B cell (primary cell): ENCODE measurements around the gene AGTRAP. TPM values are rescaled to one million over a fixed set of nuclear protein-coding genes. Genes with fewer than 3 reads are reported as not detected.

Experiments used
- ATAC-seq: fragments of 200-7000 bp; cut with Tn5 transposase; one replicate; pipeline ENCODE4 v1.10.0; 2021; ENCODE audit warnings: low read depth, mild to moderate bottlenecking, moderate number of reproducible peaks, moderate library complexity
- CTCF ChIA-PET: fragments of 350-600 bp; sonication (Branson Sonifier 250); formaldehyde crosslinking; loops from one replicate; lab custom pipeline; 2021; ENCODE audit warnings: antibody characterized with exemption, inconsistent platforms; lab: Charles Lee
- POLR2A ChIA-PET: fragments of 350-600 bp; sonication (Branson Sonifier 250); formaldehyde crosslinking; loops from one replicate; lab custom pipeline; 2021; ENCODE audit warnings: antibody characterized with exemption; lab: Charles Lee
- DNase-seq: peaks from one replicate; pipeline ENCODE4 v3.0.0; 2013
- H2AFZ ChIP-seq: 2 replicates; pipeline ENCODE4 v1.6.1; 2012; ENCODE audit warnings: mild to moderate bottlenecking, low read depth, low read length; ENCODE audit not compliant: insufficient read depth, poor library complexity, severe bottlenecking
- H3K27ac ChIP-seq, 2 donors: 1 replicate in 1 of 2; 2 replicates in 1 of 2; pipeline ENCODE4 v1.5.1; 2012 to 2013; ENCODE audit warnings: low read length in 2 of 2, mild to moderate bottlenecking in 2 of 2, moderate library complexity in 1 of 2
- H3K27me3 ChIP-seq, 4 experiments: fragments of 200-600 bp in 1 of 4; sonication (generic) in 1 of 4; replicated peaks in 1 of 4; 1 replicate in 2 of 4; 2 replicates in 2 of 4; pipeline versions ENCODE4 v1.6.1 to v1.7.0; 2013 to 2016; ENCODE audit warnings: low read length in 3 of 4, mild to moderate bottlenecking in 2 of 4, mixed read lengths in 1 of 4, moderate library complexity in 1 of 4; ENCODE audit not compliant: insufficient read depth in 4 of 4, control insufficient read depth in 3 of 4; ENCODE audit errors: control extremely low read depth in 1 of 4
- H3K36me3 ChIP-seq, 2 experiments: replicated peaks in 1 of 2; 1 replicate in 1 of 2; 2 replicates in 1 of 2; pipeline versions ENCODE4 v1.6.1 to v1.7.1; 2013; ENCODE audit warnings: low read length in 1 of 2; ENCODE audit not compliant: insufficient read depth in 2 of 2, control insufficient read depth in 1 of 2; ENCODE audit errors: control extremely low read depth in 1 of 2, extremely low read depth in 1 of 2
- H3K4me1 ChIP-seq, 2 donors: fragments of 200-600 bp in 1 of 2; sonication (generic) in 1 of 2; 1 replicate in 1 of 2; 2 replicates in 1 of 2; pipeline versions ENCODE4 v1.5.1 to v1.6.1; 2013 to 2017; ENCODE audit warnings: low read length in 2 of 2; ENCODE audit not compliant: control insufficient read depth in 2 of 2, insufficient read depth in 2 of 2
- H3K4me2 ChIP-seq: replicated peaks from 2 replicates; pipeline ENCODE3; 2012; ENCODE audit warnings: mild to moderate bottlenecking, low read depth, low read length; ENCODE audit not compliant: poor library complexity, severe bottlenecking
- H3K4me3 ChIP-seq, 5 experiments: fragments of 200-600 bp in 1 of 5; sonication (generic) in 1 of 5; 1 replicate in 3 of 5; 2 replicates in 2 of 5; pipeline versions ENCODE4 v1.5.1 to v1.7.0; 2011 to 2016; ENCODE audit warnings: low read length in 4 of 5, mild to moderate bottlenecking in 4 of 5, low read depth in 2 of 5, control low read depth in 1 of 5, moderate library complexity in 1 of 5; ENCODE audit not compliant: insufficient read depth in 1 of 5; ENCODE audit errors: control extremely low read depth in 1 of 5, extremely low read depth in 1 of 5
- H3K79me2 ChIP-seq: fragments of 200-600 bp; sonication (generic); one replicate; pipeline ENCODE4 v1.6.0; 2016; ENCODE audit warnings: low read length; ENCODE audit not compliant: control insufficient read depth, insufficient read depth
- H3K9ac ChIP-seq: fragments of 200-600 bp; sonication (generic); 2 replicates; pipeline ENCODE4 v1.6.1; 2017; ENCODE audit warnings: mild to moderate bottlenecking, low read length, moderate library complexity
- H3K9me3 ChIP-seq, 3 donors: one replicate each; pipeline versions ENCODE4 v1.6.1 to v1.7.1; 2013; ENCODE audit warnings: low read length in 2 of 3; ENCODE audit not compliant: control insufficient read depth in 2 of 3, insufficient read depth in 1 of 3; ENCODE audit errors: control extremely low read depth in 1 of 3
- H4K20me1 ChIP-seq: 2 replicates; pipeline ENCODE4 v1.6.0; 2012; ENCODE audit warnings: mild to moderate bottlenecking, low read length; ENCODE audit not compliant: insufficient read depth, control insufficient read depth, poor library complexity, severe bottlenecking
- H3K27ac Mint-ChIP-seq: one replicate; pipeline ENCODE4 v1.8.0; 2021; ENCODE audit warnings: mixed read lengths
- H3K27me3 Mint-ChIP-seq: one replicate; pipeline ENCODE4 v1.8.0; 2021; ENCODE audit warnings: mixed read lengths
- H3K4me1 Mint-ChIP-seq: one replicate; pipeline ENCODE4 v1.8.0; 2021; ENCODE audit warnings: mixed read lengths
- H3K4me3 Mint-ChIP-seq: one replicate; pipeline ENCODE4 v1.8.0; 2021; ENCODE audit warnings: mixed read lengths
- H3K9me3 Mint-ChIP-seq: one replicate; pipeline ENCODE4 v1.8.0; 2022; ENCODE audit warnings: mixed read lengths; ENCODE audit not compliant: insufficient read depth
- EZH2 ChIP-seq: IDR thresholded peaks from 2 replicates; pipeline ENCODE4 v1.6.1; 2012; ENCODE audit warnings: borderline replicate concordance, low read depth, mild to moderate bottlenecking, moderate library complexity, low read length; ENCODE audit not compliant: insufficient read depth, poor library complexity, severe bottlenecking
- WGBS: methylation state at CpG from one replicate; pipeline ENCODE4 v1.1.5; 2013; ENCODE audit warnings: missing lambda C conversion rate; ENCODE audit not compliant: insufficient coverage; 5-methylcytosine and 5-hydroxymethylcytosine counted together
- intact Hi-C: fragments of 100-400 bp; cut with micrococcal nuclease; formaldehyde crosslinking; loops from one replicate; pipeline ENCODE4 v1.10.0; 2022
- polyA plus RNA-seq: library from polyadenylated mRNA; depleted of rRNA; stranded (reverse); fragments of >200 nt; gene quantifications from 2 replicates; pipeline ENCODE4 v1.2.3, GENCODE V29; 2012
- total RNA-seq, 2 donors: library from RNA; stranded (reverse); fragments of 120-200 nt in 1 of 2; gene quantifications; 1 replicate in 1 of 2; 2 replicates in 1 of 2; pipeline versions ENCODE4 v1.2.3 to v1.2.4, GENCODE V29; 2013 to 2022
- TF ChIP-seq, protein P1 (sequence below): fragments of 200-600 bp; IDR thresholded peaks from one replicate; pipeline ENCODE4 v1.8.0; 2022; ENCODE audit warnings: antibody characterized with exemption, mild to moderate bottlenecking

The AGTRAP gene
- total and polyA plus RNA-seq, 2 donors (not counting 1 experiment from before 2014, with no cell fraction given), result 18.3 to 44.9 TPM

DNA sequence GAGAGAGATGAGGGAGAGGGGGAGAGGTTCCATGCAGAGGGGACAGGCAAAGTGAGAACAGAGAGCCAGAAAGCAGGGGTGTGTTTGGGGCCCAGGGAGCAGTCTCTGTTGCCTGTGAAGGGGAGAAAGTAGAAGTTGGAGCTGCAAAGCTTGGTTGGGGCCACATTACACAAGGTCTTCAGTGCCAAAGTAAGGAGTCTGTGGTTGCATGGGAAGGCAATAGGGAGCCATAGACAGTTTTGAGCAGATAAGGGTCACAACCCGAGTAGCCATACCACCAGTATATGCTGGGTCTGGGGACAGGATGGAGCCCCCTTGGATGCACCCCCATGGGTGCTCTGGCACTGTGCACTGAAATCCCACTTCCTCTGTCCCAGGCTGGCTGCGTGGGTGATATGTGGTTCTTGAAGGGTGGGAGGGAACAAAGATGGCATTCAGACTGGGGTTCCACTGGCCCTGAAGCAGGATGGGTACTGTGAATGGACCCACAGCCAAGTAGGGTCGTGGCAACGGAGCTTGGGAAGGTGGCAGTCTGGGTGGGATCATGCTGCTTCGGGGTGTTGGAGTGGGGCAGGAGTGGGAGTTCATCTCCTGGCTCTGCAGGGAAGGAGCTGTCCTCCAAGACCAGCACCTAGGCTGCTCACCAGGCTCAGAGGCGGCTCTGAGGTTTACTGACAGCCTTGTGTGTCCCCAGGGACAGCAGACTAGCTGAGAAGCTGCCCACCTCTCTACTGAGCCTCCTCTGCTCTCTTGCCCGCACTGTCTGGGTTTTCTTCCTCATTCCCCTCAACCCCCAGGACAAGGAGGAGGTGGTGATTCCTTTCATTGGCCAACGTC, 32.4 kb upstream of the AGTRAP start:
- POLR2A ChIA-PET, result no interaction called here
- no peak overlapping the region for H3K4me3 Mint-ChIP-seq
- H3K79me2 ChIP-seq, result no peaks in the 10 kb centered on the region

DNA sequence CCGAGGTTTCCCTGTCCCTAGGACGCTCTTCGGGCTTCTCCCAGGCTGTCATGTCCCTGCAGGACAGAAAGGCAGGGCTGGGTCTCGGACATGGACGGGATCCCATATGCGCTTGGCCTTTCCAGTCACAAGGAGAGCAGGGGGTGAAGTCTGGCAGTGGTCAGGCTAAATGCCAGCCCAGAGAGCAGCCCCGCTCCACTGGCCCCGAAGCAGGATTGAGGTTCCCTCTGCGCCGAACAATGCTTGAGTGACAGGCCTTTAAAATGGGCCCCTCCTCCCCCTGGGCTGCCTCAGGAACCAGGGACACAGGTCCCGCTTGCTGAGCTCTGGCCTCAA, 31.8 kb upstream of the AGTRAP start:
- no peak overlapping the region for H3K9ac ChIP-seq
- no peak overlapping the region for H3K4me3 ChIP-seq
- H2AFZ ChIP-seq, result no peak overlapping the region
- POLR2A ChIA-PET, result no interaction called here
- H3K27me3 Mint-ChIP-seq, result peaks cover 14% of the 10 kb centered on the region
- H3K79me2 ChIP-seq, result no peaks in the 10 kb centered on the region
- H3K27ac Mint-ChIP-seq, result no peak overlapping the region
- no peaks in the 10 kb centered on the region for H4K20me1 ChIP-seq
- H3K9me3 ChIP-seq, result no peaks in the 10 kb centered on the region
- H3K9me3 Mint-ChIP-seq, result no peaks in the 10 kb centered on the region
- intact Hi-C loops, result no loop called here
- no peak for DNase-seq
- H3K36me3 ChIP-seq, result no peaks in the 10 kb centered on the region
- H3K4me1 ChIP-seq, result no peaks in the 10 kb centered on the region
- no peak for TF ChIP-seq EZH2
- TF ChIP-seq, protein P1, sequence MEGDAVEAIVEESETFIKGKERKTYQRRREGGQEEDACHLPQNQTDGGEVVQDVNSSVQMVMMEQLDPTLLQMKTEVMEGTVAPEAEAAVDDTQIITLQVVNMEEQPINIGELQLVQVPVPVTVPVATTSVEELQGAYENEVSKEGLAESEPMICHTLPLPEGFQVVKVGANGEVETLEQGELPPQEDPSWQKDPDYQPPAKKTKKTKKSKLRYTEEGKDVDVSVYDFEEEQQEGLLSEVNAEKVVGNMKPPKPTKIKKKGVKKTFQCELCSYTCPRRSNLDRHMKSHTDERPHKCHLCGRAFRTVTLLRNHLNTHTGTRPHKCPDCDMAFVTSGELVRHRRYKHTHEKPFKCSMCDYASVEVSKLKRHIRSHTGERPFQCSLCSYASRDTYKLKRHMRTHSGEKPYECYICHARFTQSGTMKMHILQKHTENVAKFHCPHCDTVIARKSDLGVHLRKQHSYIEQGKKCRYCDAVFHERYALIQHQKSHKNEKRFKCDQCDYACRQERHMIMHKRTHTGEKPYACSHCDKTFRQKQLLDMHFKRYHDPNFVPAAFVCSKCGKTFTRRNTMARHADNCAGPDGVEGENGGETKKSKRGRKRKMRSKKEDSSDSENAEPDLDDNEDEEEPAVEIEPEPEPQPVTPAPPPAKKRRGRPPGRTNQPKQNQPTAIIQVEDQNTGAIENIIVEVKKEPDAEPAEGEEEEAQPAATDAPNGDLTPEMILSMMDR, result no peak
- H3K4me1 Mint-ChIP-seq, result no peaks in the 10 kb centered on the region
- H3K4me3 Mint-ChIP-seq, result no peak overlapping the region
- CTCF ChIA-PET, result interaction anchor here (1.3 kb wide), 1 partner anchor 58 kb away, joined by 3 read pairs; no protein-coding TSS in a partner anchor
- no peak overlapping the region for H3K4me2 ChIP-seq
- WGBS, result 81% methylated on average over 11 of the region's 11 CpGs
- ATAC-seq, result no peak
- H3K27me3 ChIP-seq, result peaks cover 0 to 16% (median 2%) of the 10 kb centered on the region in 4 experiments
- H3K27ac ChIP-seq, result no peak overlapping the region

More for the DNA sequence above, 32.4 kb upstream of the AGTRAP start:
- Histone ChIP-seq H4K20me1 (no peaks in the 10 kb centered on the region), H3K9me3 (no peaks in the 10 kb centered on the region), H3K4me1 (no peaks in the 10 kb centered on the region), H2AFZ (no peak overlapping the region), H3K4me2 (no peak overlapping the region), H3K36me3 (no peaks in the 10 kb centered on the region), H3K9ac (no peak overlapping the region), H3K27me3 (peaks cover 0 to 20% (median 2%) of the 10 kb centered on the region in 4 experiments), H3K27ac (no peak overlapping the region), H3K4me3 (no peak overlapping the region)
- TF ChIP-seq EZH2, result no peak
- TF ChIP-seq, protein P1, result no peak
- H3K27me3 Mint-ChIP-seq, result peaks cover 13% of the 10 kb centered on the region
- CTCF ChIA-PET, result no interaction called here
- ATAC-seq, result no peak
- DNase-seq, result no peak
- H3K27ac Mint-ChIP-seq, result no peak overlapping the region
- intact Hi-C loops, result no loop called here
- H3K9me3 Mint-ChIP-seq, result no peaks in the 10 kb centered on the region
- 58% methylated on average over 6 of the region's 8 CpGs for WGBS
- H3K4me1 Mint-ChIP-seq, result no peaks in the 10 kb centered on the region
